ENCODE data around the gene SF3B5. TPM values are rescaled to one million over a fixed set of nuclear protein-coding genes. Genes with fewer than 3 reads are reported as not detected.
"Not testable (repeated sequence)": the region's sequence is repeated elsewhere in the genome, so short reads cannot be mapped to it uniquely, and the experiment has no call there.

The SF3B5 gene
- total and polyA plus RNA-seq, 9 donors, result 93.0 to 125 (median 106) TPM

- H3K4me3 ChIP-seq (ENCODE audit: low read length), result no peak overlapping the region
- H3K9me3 ChIP-seq (replicated peaks; ENCODE audit: control insufficient read depth, low read depth, low read length), result no peaks in the 10 kb centered on the region
- no peak for DNase-seq
- no CpG with 5 or more reads among the region's 3 CpGs for WGBS (ENCODE audit: insufficient coverage)
- H3K27ac ChIP-seq (ENCODE audit: low read length), result no peak overlapping the region
- no peaks in the 10 kb centered on the region for H3K27me3 ChIP-seq (ENCODE audit: control insufficient read depth, insufficient read depth, low read length)
- H3K36me3 ChIP-seq (ENCODE audit: control insufficient read depth, insufficient read depth, low read length), result no peaks in the 10 kb centered on the region
- H3K4me1 ChIP-seq (ENCODE audit: control insufficient read depth, insufficient read depth, low read length), result no peaks in the 10 kb centered on the region
Observed at GRCh38 chr6:144053601-144054000, 41.8 kb downstream of the SF3B5 start.

- Histone ChIP-seq H3K9me3 (replicated peaks; ENCODE audit: control insufficient read depth, low read depth, low read length) (no peaks in the 10 kb centered on the region), H3K27me3 (ENCODE audit: control insufficient read depth, insufficient read depth, low read length) (no peaks in the 10 kb centered on the region), H3K27ac (ENCODE audit: low read length) (no peak overlapping the region), H3K4me3 (ENCODE audit: low read length) (no peak overlapping the region), H3K4me1 (ENCODE audit: control insufficient read depth, insufficient read depth, low read length) (no peaks in the 10 kb centered on the region), H3K36me3 (ENCODE audit: control insufficient read depth, insufficient read depth, low read length) (no peaks in the 10 kb centered on the region)
- no peak for DNase-seq
Observed at GRCh38 chr6:144052488-144052887, 42.9 kb downstream of the SF3B5 start.

DNA sequence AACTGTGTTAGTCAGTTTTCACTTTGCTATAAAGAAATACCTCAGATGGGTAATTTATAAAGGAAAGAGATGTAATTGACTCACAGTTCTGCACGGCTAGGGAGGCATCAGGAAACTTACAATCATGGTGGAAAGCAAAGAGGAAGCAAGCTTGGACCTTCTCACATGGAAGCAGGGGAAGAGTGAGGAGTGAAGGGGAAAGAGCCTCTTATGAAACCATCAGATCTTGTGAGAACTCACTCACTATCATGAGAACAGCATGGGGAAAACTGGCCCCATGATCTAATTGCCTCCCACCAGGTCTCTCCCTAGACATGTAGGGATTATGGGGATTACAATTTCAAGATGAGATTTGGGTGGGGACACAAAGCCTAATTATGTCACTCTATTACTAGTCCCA is 46.0 kb downstream of the SF3B5 start:
- no CpG with 5 or more reads among the region's 1 CpG for WGBS (ENCODE audit: insufficient coverage)
- no peak overlapping the region for H3K27ac ChIP-seq (ENCODE audit: low read length)
- no peaks in the 10 kb centered on the region for H3K36me3 ChIP-seq (ENCODE audit: control insufficient read depth, insufficient read depth, low read length)
- H3K27me3 ChIP-seq (ENCODE audit: control insufficient read depth, insufficient read depth, low read length), result no peaks in the 10 kb centered on the region
- no peak overlapping the region for H3K4me3 ChIP-seq (ENCODE audit: low read length)
- DNase-seq, result no peak
- H3K9me3 ChIP-seq (replicated peaks; ENCODE audit: control insufficient read depth, low read depth, low read length), result no peaks in the 10 kb centered on the region
- H3K4me1 ChIP-seq (ENCODE audit: control insufficient read depth, insufficient read depth, low read length), result no peaks in the 10 kb centered on the region

DNA sequence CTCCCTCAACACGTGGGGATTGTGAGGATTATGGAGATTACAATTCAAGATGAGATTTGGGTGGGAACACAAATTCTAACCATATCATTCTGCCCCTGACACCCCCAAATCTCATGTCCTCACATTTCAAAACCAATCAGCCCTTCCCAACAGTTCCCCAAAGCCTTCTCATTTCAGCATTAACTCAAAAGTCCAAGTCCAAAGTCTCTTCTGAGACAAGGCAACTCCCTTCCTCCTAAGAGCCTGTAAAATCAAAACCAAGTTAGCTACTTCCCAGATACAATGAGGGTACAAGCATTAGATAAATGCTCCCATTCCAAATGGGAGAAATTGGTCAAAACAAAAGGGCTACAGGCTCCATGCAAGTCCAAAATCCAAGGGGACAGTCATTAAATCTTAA is 47.7 kb downstream of the SF3B5 start:
- DNase-seq, result no peak
- Histone ChIP-seq H3K27ac (ENCODE audit: low read length) (no peak overlapping the region), H3K27me3 (ENCODE audit: control insufficient read depth, insufficient read depth, low read length) (no peaks in the 10 kb centered on the region), H3K4me3 (ENCODE audit: low read length) (no peak overlapping the region), H3K4me1 (ENCODE audit: control insufficient read depth, insufficient read depth, low read length) (no peaks in the 10 kb centered on the region), H3K9me3 (replicated peaks; ENCODE audit: control insufficient read depth, low read depth, low read length) (no peaks in the 10 kb centered on the region), H3K36me3 (ENCODE audit: control insufficient read depth, insufficient read depth, low read length) (no peaks in the 10 kb centered on the region)
- WGBS (ENCODE audit: insufficient coverage), result no CpG with 5 or more reads among the region's 1 CpG

GRCh38 chr6:144046672-144047071 is 48.7 kb downstream of the SF3B5 start:
- H3K27me3 ChIP-seq (ENCODE audit: control insufficient read depth, insufficient read depth, low read length); H3K27ac ChIP-seq (ENCODE audit: low read length); H3K4me3 ChIP-seq (ENCODE audit: low read length); DNase-seq; H3K9me3 ChIP-seq (replicated peaks; ENCODE audit: control insufficient read depth, low read depth, low read length); H3K36me3 ChIP-seq (ENCODE audit: control insufficient read depth, insufficient read depth, low read length); H3K4me1 ChIP-seq (ENCODE audit: control insufficient read depth, insufficient read depth, low read length): not testable (repeated sequence)
- whole genome bisulfite sequencing (ENCODE audit: insufficient coverage), result 81% methylated on average over 8 of the region's 8 CpGs

DNA sequence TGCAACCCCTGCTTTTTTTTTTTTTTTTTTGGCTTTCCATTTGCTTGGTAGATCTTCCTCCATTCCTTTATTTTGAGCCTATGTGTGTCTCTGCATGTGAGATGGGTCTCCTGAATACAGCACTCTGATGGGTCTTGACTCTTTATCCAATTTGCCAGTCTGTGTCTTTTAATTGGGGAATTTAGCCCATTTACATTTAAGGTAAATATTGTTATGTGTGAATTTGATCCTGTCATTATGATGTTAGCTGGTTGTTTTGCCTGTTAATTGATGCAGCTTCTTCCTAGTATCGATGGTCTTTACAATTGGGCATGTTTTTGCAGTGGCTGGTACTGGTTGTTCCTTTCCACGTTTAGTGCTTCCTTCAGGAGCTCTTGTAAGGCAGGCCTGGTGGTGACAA is 50.4 kb downstream of the SF3B5 start:
- H3K4me3 ChIP-seq (ENCODE audit: low read length); H3K27me3 ChIP-seq (ENCODE audit: control insufficient read depth, insufficient read depth, low read length); H3K9me3 ChIP-seq (replicated peaks; ENCODE audit: control insufficient read depth, low read depth, low read length); H3K4me1 ChIP-seq (ENCODE audit: control insufficient read depth, insufficient read depth, low read length); H3K36me3 ChIP-seq (ENCODE audit: control insufficient read depth, insufficient read depth, low read length); DNase-seq; H3K27ac ChIP-seq (ENCODE audit: low read length): not testable (repeated sequence)
- no CpG with 5 or more reads among the region's 2 CpGs for whole genome bisulfite sequencing (ENCODE audit: insufficient coverage)

Other genes with a start within 250 kb of the SF3B5 start
- gene ZC2HC1B, start 231.1 kb downstream of the SF3B5 start, total RNA-seq, result 0.53 TPM
- not detected for gene ZC2HC1B, start 231.1 kb downstream of the SF3B5 start, polyA plus RNA-seq (ENCODE audit: insufficient read depth in 1 of 8, insufficient read length in 8 of 8, low replicate concordance in 1 of 8)
- 105 TPM for gene PLAGL1, start 87.3 kb downstream of the SF3B5 start, total RNA-seq
- 100 to 1,000 TPM; 165 to 298 (median 243) TPM for gene PLAGL1, start 87.3 kb downstream of the SF3B5 start, polyA plus RNA-seq (ENCODE audit: insufficient read depth in 1 of 8, insufficient read length in 8 of 8, low replicate concordance in 1 of 8)
- gene STX11, start 54.9 kb upstream of the SF3B5 start, total RNA-seq, result 1.4 TPM
- gene STX11, start 54.9 kb upstream of the SF3B5 start, polyA plus RNA-seq (ENCODE audit: insufficient read depth in 1 of 8, insufficient read length in 8 of 8, low replicate concordance in 1 of 8), result 1 to 10 TPM; 1.2 to 3.3 (median 2.3) TPM
- gene UTRN, start 189.8 kb upstream of the SF3B5 start, total RNA-seq, result 110 TPM
- gene UTRN, start 189.8 kb upstream of the SF3B5 start, polyA plus RNA-seq (ENCODE audit: insufficient read depth in 1 of 8, insufficient read length in 8 of 8, low replicate concordance in 1 of 8), result 10 to 100 TPM; 40.8 to 79.0 (median 60.8) TPM